SK-N-SH (cell line): ENCODE measurements around the gene UBR2. TPM values are rescaled to one million over a fixed set of nuclear protein-coding genes. Genes with fewer than 3 reads are reported as not detected.
"Not testable (repeated sequence)": the region's sequence is repeated elsewhere in the genome, so short reads cannot be mapped to it uniquely, and the experiment has no call there.

Experiments
- CTCF ChIA-PET: fragments of 300-600, 350-600 bp; formaldehyde crosslinking; extraction: SDS; loops from one replicate; lab custom pipeline; 2021; lab: Yijun Ruan, JAX
- POLR2A ChIA-PET: fragments of 350-600 bp; sonication (Branson Sonifier 250); formaldehyde crosslinking; extraction: SDS; loops from one replicate; lab custom pipeline; 2020; ENCODE audit warnings: antibody characterized with exemption, inconsistent platforms; lab: Yijun Ruan, JAX
- DNase-seq: peaks from one replicate; pipeline ENCODE4 v3.0.0; 2012
- H2AFZ ChIP-seq: fragments of 200-600 bp; sonication (generic); 2 replicates; pipeline ENCODE4 v1.8.1; 2016; ENCODE audit warnings: antibody characterized with exemption, mild to moderate bottlenecking, low read depth
- H3F3A ChIP-seq: fragments of 200-600 bp; sonication (generic); replicated peaks from 2 replicates; pipeline ENCODE3; 2016; ENCODE audit warnings: antibody characterized with exemption, mild to moderate bottlenecking; ENCODE audit not compliant: insufficient read depth
- H3K27ac ChIP-seq, 2 experiments: fragments of 200-500 bp in 1 of 2; fragments of 200-600 bp in 1 of 2; sonication (Bioruptor generic) in 1 of 2; sonication (generic), shearing (Covaris generic) in 1 of 2; 2 replicates each; pipeline versions ENCODE4 v1.5.1 to v1.6.1; 2014 to 2016; ENCODE audit warnings: low read depth in 2 of 2, inconsistent platforms in 1 of 2, low read length in 1 of 2, mild to moderate bottlenecking in 1 of 2, mixed read lengths in 1 of 2
- H3K27me3 ChIP-seq: fragments of 200-600 bp; sonication (generic), shearing (Covaris generic); 2 replicates; pipeline ENCODE4 v1.6.1; 2016; ENCODE audit warnings: mixed run types; ENCODE audit not compliant: insufficient read depth
- H3K36me3 ChIP-seq, 2 experiments: fragments of 200-500 bp in 1 of 2; fragments of 200-600 bp in 1 of 2; sonication (Bioruptor generic) in 1 of 2; sonication (generic) in 1 of 2; replicated peaks in 1 of 2; 2 replicates each; pipeline versions ENCODE3 to v1.5.1; 2014 to 2016; ENCODE audit warnings: low read length in 1 of 2, mild to moderate bottlenecking in 1 of 2; ENCODE audit not compliant: insufficient read depth in 2 of 2, control insufficient read depth in 1 of 2
- H3K4me1 ChIP-seq, 2 experiments: fragments of 200-500 bp in 1 of 2; fragments of 200-600 bp in 1 of 2; sonication (Bioruptor generic) in 1 of 2; sonication (generic), shearing (Covaris generic) in 1 of 2; 2 replicates each; pipeline versions ENCODE4 v1.5.1 to v1.6.1; 2014 to 2016; ENCODE audit warnings: low read depth in 1 of 2, low read length in 1 of 2, mixed run types in 1 of 2; ENCODE audit not compliant: insufficient read depth in 2 of 2, control insufficient read depth in 1 of 2
- H3K4me2 ChIP-seq: fragments of 200-600 bp; sonication (generic), shearing (Covaris generic); 2 replicates; pipeline ENCODE4 v1.6.1; 2017; ENCODE audit warnings: mixed run types
- H3K4me3 ChIP-seq, 2 experiments: fragments of 200-500 bp in 1 of 2; fragments of 200-600 bp in 1 of 2; sonication (Bioruptor generic) in 1 of 2; sonication (generic), shearing (Covaris generic) in 1 of 2; 2 replicates each; pipeline versions ENCODE4 v1.5.1 to v1.8.1; 2014 to 2016; ENCODE audit warnings: low read depth in 2 of 2, inconsistent platforms in 1 of 2, low read length in 1 of 2, mild to moderate bottlenecking in 1 of 2, mixed read lengths in 1 of 2, moderate library complexity in 1 of 2
- H3K79me2 ChIP-seq: fragments of 200-600 bp; sonication (generic); 2 replicates; pipeline ENCODE4 v1.8.1; 2017; ENCODE audit warnings: mild to moderate bottlenecking; ENCODE audit not compliant: insufficient read depth
- H3K9ac ChIP-seq: fragments of 200-600 bp; sonication (generic); 2 replicates; pipeline ENCODE4 v1.6.1; 2017; ENCODE audit warnings: mixed run types
- H3K9me2 ChIP-seq: fragments of 200-600 bp; sonication (generic); 2 replicates; pipeline ENCODE4 v1.6.1; 2017; ENCODE audit warnings: mixed run types
- H3K9me3 ChIP-seq: fragments of 200-600 bp; sonication (generic); 2 replicates; pipeline ENCODE4 v1.6.1; 2017; ENCODE audit warnings: mixed run types, mild to moderate bottlenecking, moderate library complexity
- H4K20me1 ChIP-seq: fragments of 200-600 bp; sonication (generic); 2 replicates; pipeline ENCODE4 v1.6.1; 2017; ENCODE audit warnings: mild to moderate bottlenecking, mixed run types; ENCODE audit not compliant: insufficient read depth
- EZH2phosphoT487 ChIP-seq: fragments of 200-600 bp; sonication (generic); IDR thresholded peaks from 2 replicates; pipeline ENCODE4 v1.6.1; 2017; ENCODE audit warnings: low read depth, mixed run types, mild to moderate bottlenecking, antibody characterized with exemption, moderate library complexity, borderline replicate concordance
- FOXJ3 ChIP-seq: sonication (generic); formaldehyde crosslinking; IDR thresholded peaks from 2 replicates; pipeline ENCODE4 v1.5.1; 2020; ENCODE audit warnings: mild to moderate bottlenecking, missing genetic modification reagents
- FOXM1 ChIP-seq: IDR thresholded peaks from 2 replicates; pipeline ENCODE4 v1.4.0; 2012; ENCODE audit warnings: low read depth, mild to moderate bottlenecking
- IRF3 ChIP-seq: fragments of 150-350 bp; IDR thresholded peaks from 2 replicates; pipeline ENCODE4 v1.6.1; 2016; ENCODE audit warnings: mild to moderate bottlenecking, low read depth, low read length
- JUND ChIP-seq: IDR thresholded peaks from 2 replicates; pipeline ENCODE4 v1.4.0; 2012
- MAX ChIP-seq: IDR thresholded peaks from 2 replicates; pipeline ENCODE4 v1.4.0; 2012; ENCODE audit warnings: low read depth
- MEF2A ChIP-seq: IDR thresholded peaks from 2 replicates; pipeline ENCODE4 v1.4.0; 2012; ENCODE audit warnings: low read depth, borderline replicate concordance
- NFIC ChIP-seq: IDR thresholded peaks from 2 replicates; pipeline ENCODE4 v1.4.0; 2012; ENCODE audit warnings: borderline replicate concordance
- PBX3 ChIP-seq: IDR thresholded peaks from 2 replicates; pipeline ENCODE4; 2012
- RAD21 ChIP-seq: IDR thresholded peaks from 2 replicates; pipeline ENCODE4 v1.6.1; 2012; ENCODE audit warnings: mild to moderate bottlenecking, low read length
- RXRA ChIP-seq: IDR thresholded peaks from 2 replicates; pipeline ENCODE4 v1.4.0; 2012; ENCODE audit warnings: low read depth, mild to moderate bottlenecking, borderline replicate concordance
- SIN3A ChIP-seq: IDR thresholded peaks from 2 replicates; pipeline ENCODE4 v1.6.1; 2012; ENCODE audit warnings: low read depth, mild to moderate bottlenecking, low read length, moderate library complexity, borderline replicate concordance
- USF2 ChIP-seq: fragments of 150-350 bp; IDR thresholded peaks from 2 replicates; pipeline ENCODE4 v1.6.1; 2017; ENCODE audit warnings: antibody characterized with exemption, low read length, low read depth, borderline replicate concordance
- WGBS: methylation state at CpG from one replicate; pipeline ENCODE4 v1.1.6; 2017; ENCODE audit warnings: low lambda C conversion rate; 5-methylcytosine and 5-hydroxymethylcytosine counted together
- polyA plus RNA-seq, 3 experiments: library from polyadenylated mRNA; depleted of rRNA; stranded (reverse); fragments of >200 nt; gene quantifications; 2 replicates each; pipeline ENCODE4 v1.2.3, GENCODE V29; 2012
- TF ChIP-seq, protein P1 (sequence below): IDR thresholded peaks from 2 replicates; pipeline ENCODE4 v1.4.0; 2012; ENCODE audit warnings: low read depth, borderline replicate concordance
- TF ChIP-seq, protein P2 (sequence below): fragments of 200-600 bp; sonication (generic); IDR thresholded peaks from 2 replicates; pipeline ENCODE4 v1.6.1; 2017; ENCODE audit warnings: antibody characterized with exemption, mild to moderate bottlenecking, moderate library complexity
- TF ChIP-seq, protein P3 (sequence below): IDR thresholded peaks from 2 replicates; pipeline ENCODE4 v1.4.0; 2012; ENCODE audit warnings: low read depth, borderline replicate concordance

UBR2 gene
- polyA plus RNA-seq, 1 of the 3 experiments (the other 2 are of a cell fraction): 5.2 TPM

- Histone ChIP-seq H3K27ac (no peak overlapping the region), H4K20me1 (no peaks in the 10 kb centered on the region), H3K27me3 (no peaks in the 10 kb centered on the region), H2AFZ (no peak overlapping the region), H3K4me3 (no peak overlapping the region), H3K4me1 (no peaks in the 10 kb centered on the region), H3K79me2 (no peaks in the 10 kb centered on the region), H3F3A (peaks cover 9% of the 10 kb centered on the region), H3K9me2 (no peaks in the 10 kb centered on the region), H3K4me2 (no peak overlapping the region), H3K9ac (no peak overlapping the region), H3K9me3 (no peaks in the 10 kb centered on the region), H3K36me3 (peaks cover 60 to 71% of the 10 kb centered on the region in 2 experiments)
- WGBS: 89% methylated on average over 2 of the region's 2 CpGs
- no peak for DNase-seq
- TF ChIP-seq MAX: no peak
- no peak for TF ChIP-seq FOXJ3 (CRISPR knock-in tag)
- no peak for TF ChIP-seq SIN3A
- TF ChIP-seq, protein P1, sequence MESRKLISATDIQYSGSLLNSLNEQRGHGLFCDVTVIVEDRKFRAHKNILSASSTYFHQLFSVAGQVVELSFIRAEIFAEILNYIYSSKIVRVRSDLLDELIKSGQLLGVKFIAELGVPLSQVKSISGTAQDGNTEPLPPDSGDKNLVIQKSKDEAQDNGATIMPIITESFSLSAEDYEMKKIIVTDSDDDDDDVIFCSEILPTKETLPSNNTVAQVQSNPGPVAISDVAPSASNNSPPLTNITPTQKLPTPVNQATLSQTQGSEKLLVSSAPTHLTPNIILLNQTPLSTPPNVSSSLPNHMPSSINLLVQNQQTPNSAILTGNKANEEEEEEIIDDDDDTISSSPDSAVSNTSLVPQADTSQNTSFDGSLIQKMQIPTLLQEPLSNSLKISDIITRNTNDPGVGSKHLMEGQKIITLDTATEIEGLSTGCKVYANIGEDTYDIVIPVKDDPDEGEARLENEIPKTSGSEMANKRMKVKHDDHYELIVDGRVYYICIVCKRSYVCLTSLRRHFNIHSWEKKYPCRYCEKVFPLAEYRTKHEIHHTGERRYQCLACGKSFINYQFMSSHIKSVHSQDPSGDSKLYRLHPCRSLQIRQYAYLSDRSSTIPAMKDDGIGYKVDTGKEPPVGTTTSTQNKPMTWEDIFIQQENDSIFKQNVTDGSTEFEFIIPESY: no peak
- no peak for TF ChIP-seq PBX3
- TF ChIP-seq JUND: no peak
- no peak for TF ChIP-seq IRF3
- TF ChIP-seq EZH2phosphoT487: no peak
- TF ChIP-seq, protein P2, sequence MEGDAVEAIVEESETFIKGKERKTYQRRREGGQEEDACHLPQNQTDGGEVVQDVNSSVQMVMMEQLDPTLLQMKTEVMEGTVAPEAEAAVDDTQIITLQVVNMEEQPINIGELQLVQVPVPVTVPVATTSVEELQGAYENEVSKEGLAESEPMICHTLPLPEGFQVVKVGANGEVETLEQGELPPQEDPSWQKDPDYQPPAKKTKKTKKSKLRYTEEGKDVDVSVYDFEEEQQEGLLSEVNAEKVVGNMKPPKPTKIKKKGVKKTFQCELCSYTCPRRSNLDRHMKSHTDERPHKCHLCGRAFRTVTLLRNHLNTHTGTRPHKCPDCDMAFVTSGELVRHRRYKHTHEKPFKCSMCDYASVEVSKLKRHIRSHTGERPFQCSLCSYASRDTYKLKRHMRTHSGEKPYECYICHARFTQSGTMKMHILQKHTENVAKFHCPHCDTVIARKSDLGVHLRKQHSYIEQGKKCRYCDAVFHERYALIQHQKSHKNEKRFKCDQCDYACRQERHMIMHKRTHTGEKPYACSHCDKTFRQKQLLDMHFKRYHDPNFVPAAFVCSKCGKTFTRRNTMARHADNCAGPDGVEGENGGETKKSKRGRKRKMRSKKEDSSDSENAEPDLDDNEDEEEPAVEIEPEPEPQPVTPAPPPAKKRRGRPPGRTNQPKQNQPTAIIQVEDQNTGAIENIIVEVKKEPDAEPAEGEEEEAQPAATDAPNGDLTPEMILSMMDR: no peak
- no peak for TF ChIP-seq NFIC
- no peak for TF ChIP-seq USF2
- TF ChIP-seq RAD21: no peak
- no peak for TF ChIP-seq MEF2A
- TF ChIP-seq, protein P3, sequence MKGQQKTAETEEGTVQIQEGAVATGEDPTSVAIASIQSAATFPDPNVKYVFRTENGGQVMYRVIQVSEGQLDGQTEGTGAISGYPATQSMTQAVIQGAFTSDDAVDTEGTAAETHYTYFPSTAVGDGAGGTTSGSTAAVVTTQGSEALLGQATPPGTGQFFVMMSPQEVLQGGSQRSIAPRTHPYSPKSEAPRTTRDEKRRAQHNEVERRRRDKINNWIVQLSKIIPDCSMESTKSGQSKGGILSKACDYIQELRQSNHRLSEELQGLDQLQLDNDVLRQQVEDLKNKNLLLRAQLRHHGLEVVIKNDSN: no peak
- TF ChIP-seq RXRA: no peak
- no peak for TF ChIP-seq FOXM1
- ChIA-PET CTCF (interaction anchor here (0.8 to 6.0 kb wide), 3 partner anchors 30 to 213 kb away, joined by 3 to 68 read pairs (median 58); partner anchors contain the start of gene RPL7L1), POLR2A (no interaction called here)
These were observed 100.9 kb downstream of the UBR2 start for GRCh38 chr6:42664718-42665117.

- peaks cover 70 to 81% of the 10 kb centered on the region in 2 experiments for H3K36me3 ChIP-seq
- not testable (repeated sequence) for DNase-seq
These were observed 110.5 kb downstream of the UBR2 start for GRCh38 chr6:42674368-42674767.

More at GRCh38 chr6:42674368-42674767, 110.5 kb downstream of the UBR2 start:
- H3K9me2 ChIP-seq, H4K20me1 ChIP-seq, H3K4me3 ChIP-seq, POLR2A ChIA-PET, H3K27me3 ChIP-seq, H3K9me3 ChIP-seq, H2AFZ ChIP-seq, H3K9ac ChIP-seq, H3K27ac ChIP-seq, H3K4me2 ChIP-seq, H3K4me1 ChIP-seq, H3F3A ChIP-seq, H3K79me2 ChIP-seq: not testable (repeated sequence)
- WGBS: 83% methylated on average over 6 of the region's 6 CpGs
- CTCF ChIA-PET: interaction anchor here (0.7 to 2.4 kb wide), 2 partner anchors 11 to 51 kb away, joined by 3 to 11 read pairs; no protein-coding TSS in a partner anchor
